ENCODE results near the gene SLC6A6.

SLC6A6 gene

DNA sequence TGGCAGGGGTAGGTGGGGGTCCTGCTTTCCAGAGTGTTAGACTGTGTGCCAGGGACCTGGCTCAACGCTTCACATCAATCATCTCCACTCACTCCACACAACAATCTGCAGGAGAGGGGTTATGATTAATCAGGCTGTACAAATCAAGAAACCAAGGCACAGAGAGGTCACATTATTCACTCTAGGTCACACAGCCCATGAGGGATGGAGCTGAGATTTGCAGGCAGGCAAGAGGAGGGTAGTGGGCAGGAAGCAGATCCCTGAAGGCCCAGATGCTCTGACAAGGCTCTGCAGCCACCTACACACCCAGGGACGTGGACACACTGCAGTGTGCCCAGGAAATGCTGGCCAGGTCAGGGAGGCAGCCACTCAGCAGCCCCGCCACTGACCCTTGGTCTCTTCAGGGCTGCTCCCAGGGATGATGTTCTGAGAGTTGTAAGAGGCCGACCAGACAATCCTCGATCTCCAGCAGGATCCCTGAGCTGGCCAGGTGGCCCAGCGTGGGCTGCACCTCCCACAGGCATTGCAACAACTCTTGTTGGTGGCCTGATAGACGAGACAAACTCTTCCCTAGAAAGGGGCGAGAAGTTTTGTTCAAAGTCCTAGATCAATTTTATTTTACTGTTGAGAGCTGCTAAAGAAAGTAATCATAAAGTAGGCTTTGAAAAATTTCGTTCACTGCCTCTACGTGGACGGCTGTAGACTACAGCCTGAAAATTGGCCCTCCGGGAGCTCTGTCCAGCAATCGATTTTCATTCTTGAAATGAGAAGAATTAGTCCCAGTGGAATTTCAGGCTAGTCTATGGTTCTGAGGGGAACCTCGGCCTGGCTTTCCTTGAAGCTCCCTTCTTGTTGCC, 4.2 kb upstream of the SLC6A6 start:
- no peak overlapping the region for H3K4me2 ChIP-seq (ENCODE audit: low read length, poor library complexity, severe bottlenecking)
- no peaks in the 10 kb centered on the region for H3K36me3 ChIP-seq (ENCODE audit: control insufficient read depth in 1 of 2, insufficient read depth in 2 of 2, low read depth in 1 of 2, low read length in 2 of 2)
- no peak overlapping the region for H3K18ac ChIP-seq (ENCODE audit: low read depth in 1 of 2, low read length in 2 of 2)
- no peak overlapping the region for H2BK15ac ChIP-seq (ENCODE audit: low read depth, poor library complexity, severe bottlenecking)
- H3K4ac ChIP-seq (ENCODE audit: low read depth in 1 of 2, low read length in 2 of 2) = no peak overlapping the region
- H3K9me3 ChIP-seq (ENCODE audit: control insufficient read depth, low read length) = no peaks in the 10 kb centered on the region
- no peak for DNase-seq
- H3K23ac ChIP-seq (ENCODE audit: low read length in 2 of 2) = no peak overlapping the region
- no peak overlapping the region for H2AK5ac ChIP-seq (ENCODE audit: low read length, severe bottlenecking)
- WGBS = 77% methylated on average over 13 of the region's 14 CpGs
- H3K27ac ChIP-seq (ENCODE audit: low read length, poor library complexity, severe bottlenecking) = no peak overlapping the region
- no peak overlapping the region for H3K14ac ChIP-seq (ENCODE audit: low read length in 2 of 2)
- H2BK120ac ChIP-seq (ENCODE audit: low read depth, low read length) = no peak overlapping the region
- no peak overlapping the region for H2BK5ac ChIP-seq (ENCODE audit: low read depth, low read length, poor library complexity, severe bottlenecking)
- peaks cover 0 to 7% of the 10 kb centered on the region in 2 experiments for H3K27me3 ChIP-seq (ENCODE audit: control insufficient read depth in 1 of 2, insufficient read depth in 1 of 2, low read length in 2 of 2)
- no peaks in the 10 kb centered on the region for H3K79me1 ChIP-seq (replicated peaks; ENCODE audit: low read length, poor library complexity, severe bottlenecking)
- no peak overlapping the region for H3K4me3 ChIP-seq (ENCODE audit: insufficient read depth in 1 of 2, low read depth in 1 of 2, low read length in 2 of 2)
- H2AFZ ChIP-seq (ENCODE audit: low read depth, low read length) = no peak overlapping the region
- H4K8ac ChIP-seq (ENCODE audit: low read length) = no peak overlapping the region
- H2BK12ac ChIP-seq (ENCODE audit: low read length in 2 of 2) = no peak overlapping the region
- no peak overlapping the region for H4K91ac ChIP-seq (ENCODE audit: low read length)
- H3K4me1 ChIP-seq (ENCODE audit: control insufficient read depth, insufficient read depth, low read depth, low read length) = peaks cover 28% of the 10 kb centered on the region
- H3K9ac ChIP-seq (ENCODE audit: low read length) = no peak overlapping the region

DNA sequence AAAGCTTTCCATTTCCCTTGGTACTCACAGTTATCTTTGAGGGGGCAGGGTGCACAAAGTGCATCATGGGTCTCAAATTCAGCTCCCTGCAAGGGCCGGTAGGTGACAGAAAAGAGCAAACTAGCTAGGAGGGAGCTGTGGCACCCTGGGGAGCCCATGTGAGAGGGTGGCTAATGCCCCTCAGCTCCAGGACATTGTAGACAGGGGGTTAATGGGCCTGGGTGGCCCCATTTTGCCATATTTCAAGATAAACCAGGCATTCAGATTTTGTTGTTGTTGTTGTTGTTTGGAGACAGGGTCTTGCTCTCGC, 3.7 kb upstream of the SLC6A6 start:
- Histone ChIP-seq H3K27me3 (ENCODE audit: control insufficient read depth in 1 of 2, insufficient read depth in 1 of 2, low read length in 2 of 2) (peaks cover 0 to 7% of the 10 kb centered on the region in 2 experiments), H3K79me1 (replicated peaks; ENCODE audit: low read length, poor library complexity, severe bottlenecking) (no peaks in the 10 kb centered on the region), H2BK15ac (ENCODE audit: low read depth, poor library complexity, severe bottlenecking) (no peak overlapping the region), H3K4me3 (ENCODE audit: insufficient read depth in 1 of 2, low read depth in 1 of 2, low read length in 2 of 2) (no peak overlapping the region), H3K9ac (ENCODE audit: low read length) (no peak overlapping the region), H3K9me3 (ENCODE audit: control insufficient read depth, low read length) (no peaks in the 10 kb centered on the region), H2BK12ac (ENCODE audit: low read length in 2 of 2) (no peak overlapping the region), H2AFZ (ENCODE audit: low read depth, low read length) (no peak overlapping the region), H3K4me2 (ENCODE audit: low read length, poor library complexity, severe bottlenecking) (no peak overlapping the region), H4K91ac (ENCODE audit: low read length) (no peak overlapping the region), H3K18ac (ENCODE audit: low read depth in 1 of 2, low read length in 2 of 2) (no peak overlapping the region), H3K4me1 (ENCODE audit: control insufficient read depth, insufficient read depth, low read depth, low read length) (peaks cover 25% of the 10 kb centered on the region), H2BK5ac (ENCODE audit: low read depth, low read length, poor library complexity, severe bottlenecking) (no peak overlapping the region), H3K4ac (ENCODE audit: low read depth in 1 of 2, low read length in 2 of 2) (no peak overlapping the region), H2BK120ac (ENCODE audit: low read depth, low read length) (no peak overlapping the region), H3K36me3 (ENCODE audit: control insufficient read depth in 1 of 2, insufficient read depth in 2 of 2, low read depth in 1 of 2, low read length in 2 of 2) (no peaks in the 10 kb centered on the region), H3K27ac (ENCODE audit: low read length, poor library complexity, severe bottlenecking) (no peak overlapping the region), H3K14ac (ENCODE audit: low read length in 2 of 2) (no peak overlapping the region), H3K23ac (ENCODE audit: low read length in 2 of 2) (no peak overlapping the region), H2AK5ac (ENCODE audit: low read length, severe bottlenecking) (no peak overlapping the region), H4K8ac (ENCODE audit: low read length) (no peak overlapping the region)
- WGBS = 88% methylated on average over 2 of the region's 2 CpGs
- no peak for DNase-seq

DNA sequence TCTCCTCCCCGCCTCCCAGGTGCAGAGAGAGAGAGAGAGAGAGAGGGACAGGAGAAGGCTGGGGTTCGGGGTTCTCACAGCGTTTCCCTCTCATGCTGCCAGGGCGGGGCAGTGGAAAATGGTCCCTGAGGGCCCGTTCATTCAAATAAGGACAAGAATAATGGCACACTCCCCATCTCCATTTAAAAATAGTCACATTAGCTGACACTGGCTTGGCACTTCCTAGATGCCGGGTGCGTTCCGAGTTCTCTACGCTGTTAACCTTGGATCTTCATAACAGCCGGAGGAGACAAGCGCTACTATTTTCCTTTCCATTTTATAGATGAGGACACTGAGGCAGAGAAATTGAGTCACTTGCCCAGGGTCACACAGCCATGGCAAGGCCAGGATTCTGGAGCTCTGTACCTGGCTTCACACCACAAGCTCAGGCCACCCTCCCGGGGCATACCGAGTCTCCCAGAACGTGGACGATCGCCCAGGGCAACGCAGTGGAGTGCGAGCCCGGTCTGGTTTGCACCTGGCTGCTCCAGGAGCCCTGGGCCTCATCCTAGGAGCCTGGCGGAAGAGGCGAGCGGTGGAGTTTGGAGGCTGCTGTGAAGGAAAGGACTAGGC, 608 bp upstream of the SLC6A6 start:
- no peaks in the 10 kb centered on the region for H3K79me1 ChIP-seq (replicated peaks; ENCODE audit: low read length, poor library complexity, severe bottlenecking)
- peak overlapping the region; percentile 33 for H3K27ac ChIP-seq (ENCODE audit: low read length, poor library complexity, severe bottlenecking)
- H3K36me3 ChIP-seq (ENCODE audit: control insufficient read depth in 1 of 2, insufficient read depth in 2 of 2, low read depth in 1 of 2, low read length in 2 of 2) = peaks cover 0 to 5% of the 10 kb centered on the region in 2 experiments
- peak overlapping the region; percentile 46 for H2AFZ ChIP-seq (ENCODE audit: low read depth, low read length)
- H3K14ac ChIP-seq (ENCODE audit: low read length in 2 of 2) = peak overlapping the region in 1 of 2 experiments; percentile 73
- 53% methylated on average over 21 of the region's 22 CpGs for WGBS
- H3K27me3 ChIP-seq (ENCODE audit: control insufficient read depth in 1 of 2, insufficient read depth in 1 of 2, low read length in 2 of 2) = peaks cover 0 to 4% of the 10 kb centered on the region in 2 experiments
- DNase-seq = no peak
- peak overlapping the region; percentile 21 for H2AK5ac ChIP-seq (ENCODE audit: low read length, severe bottlenecking)
- peak overlapping the region; percentile 61 for H2BK15ac ChIP-seq (ENCODE audit: low read depth, poor library complexity, severe bottlenecking)
- H3K9me3 ChIP-seq (ENCODE audit: control insufficient read depth, low read length) = no peaks in the 10 kb centered on the region
- peak overlapping the region; percentile 63 for H3K9ac ChIP-seq (ENCODE audit: low read length)
- peak overlapping the region; percentile 82 for H4K8ac ChIP-seq (ENCODE audit: low read length)
- H2BK12ac ChIP-seq (ENCODE audit: low read length in 2 of 2) = peak overlapping the region in 1 of 2 experiments; percentile 94
- H3K23ac ChIP-seq (ENCODE audit: low read length in 2 of 2) = no peak overlapping the region
- H3K4me3 ChIP-seq (ENCODE audit: insufficient read depth in 1 of 2, low read depth in 1 of 2, low read length in 2 of 2) = peak overlapping the region; percentile 39 to 74
- no peak overlapping the region for H2BK120ac ChIP-seq (ENCODE audit: low read depth, low read length)
- H3K4me2 ChIP-seq (ENCODE audit: low read length, poor library complexity, severe bottlenecking) = peak overlapping the region; percentile 46
- H3K4ac ChIP-seq (ENCODE audit: low read depth in 1 of 2, low read length in 2 of 2) = peak overlapping the region in 1 of 2 experiments; percentile 77
- peaks cover 37% of the 10 kb centered on the region for H3K4me1 ChIP-seq (ENCODE audit: control insufficient read depth, insufficient read depth, low read depth, low read length)
- peak overlapping the region; percentile 77 to 89 for H3K18ac ChIP-seq (ENCODE audit: low read depth in 1 of 2, low read length in 2 of 2)
- peak overlapping the region; percentile 68 for H2BK5ac ChIP-seq (ENCODE audit: low read depth, low read length, poor library complexity, severe bottlenecking)
- H4K91ac ChIP-seq (ENCODE audit: low read length) = peak overlapping the region; percentile 74

DNA sequence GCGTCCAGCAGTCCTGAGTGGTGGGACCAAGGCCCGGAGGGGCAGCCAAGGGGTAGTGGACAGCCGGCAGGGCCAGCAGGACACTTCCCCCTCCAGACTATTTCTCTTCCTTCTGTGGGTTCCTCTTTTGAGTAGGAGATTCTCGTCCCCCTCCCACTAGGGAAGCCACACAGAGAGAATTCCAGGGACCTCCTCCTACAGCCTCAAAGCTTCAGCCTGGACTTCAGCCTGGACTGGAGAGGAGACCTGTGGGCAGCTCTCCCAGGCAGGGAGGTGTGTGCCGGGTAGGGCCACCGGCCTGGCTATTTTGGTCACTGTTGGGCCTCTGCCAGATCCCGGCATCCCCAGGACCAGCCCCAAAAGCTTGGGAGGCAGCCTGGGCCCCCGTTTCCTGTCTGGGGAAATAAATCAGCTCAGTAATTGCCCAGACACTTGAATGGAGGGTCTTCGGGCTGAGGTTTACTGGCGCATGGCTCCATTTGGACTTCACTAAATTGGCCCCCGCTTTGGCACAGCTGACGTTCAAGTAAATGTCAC, 1.3 kb downstream of the SLC6A6 start:
- Histone ChIP-seq H3K79me1 (replicated peaks; ENCODE audit: low read length, poor library complexity, severe bottlenecking) (no peaks in the 10 kb centered on the region), H4K91ac (ENCODE audit: low read length) (no peak overlapping the region)
- 1% methylated on average over 12 of the region's 12 CpGs for WGBS

More for the DNA sequence above, 1.3 kb downstream of the SLC6A6 start:
- H3K4ac ChIP-seq (ENCODE audit: low read depth in 1 of 2, low read length in 2 of 2) = peak overlapping the region; percentile 1 to 27
- H3K4me2 ChIP-seq (ENCODE audit: low read length, poor library complexity, severe bottlenecking) = peak overlapping the region; percentile 77
- H3K27me3 ChIP-seq (ENCODE audit: control insufficient read depth in 1 of 2, insufficient read depth in 1 of 2, low read length in 2 of 2) = peaks cover 0 to 4% of the 10 kb centered on the region in 2 experiments
- H2BK15ac ChIP-seq (ENCODE audit: low read depth, poor library complexity, severe bottlenecking) = peak overlapping the region; percentile 73
- H3K4me1 ChIP-seq (ENCODE audit: control insufficient read depth, insufficient read depth, low read depth, low read length) = peaks cover 31% of the 10 kb centered on the region
- peaks cover 0 to 7% of the 10 kb centered on the region in 2 experiments for H3K36me3 ChIP-seq (ENCODE audit: control insufficient read depth in 1 of 2, insufficient read depth in 2 of 2, low read depth in 1 of 2, low read length in 2 of 2)
- H2AFZ ChIP-seq (ENCODE audit: low read depth, low read length) = no peak overlapping the region
- peak overlapping the region; percentile 75 to 93 for H3K18ac ChIP-seq (ENCODE audit: low read depth in 1 of 2, low read length in 2 of 2)
- H2BK12ac ChIP-seq (ENCODE audit: low read length in 2 of 2) = peak overlapping the region in 1 of 2 experiments; percentile 2
- no peaks in the 10 kb centered on the region for H3K9me3 ChIP-seq (ENCODE audit: control insufficient read depth, low read length)
- H4K8ac ChIP-seq (ENCODE audit: low read length) = no peak overlapping the region
- peak overlapping the region; percentile 55 for H3K27ac ChIP-seq (ENCODE audit: low read length, poor library complexity, severe bottlenecking)
- H3K14ac ChIP-seq (ENCODE audit: low read length in 2 of 2) = peak overlapping the region in 1 of 2 experiments; percentile 92
- H3K9ac ChIP-seq (ENCODE audit: low read length) = peak overlapping the region; percentile 85
- peak overlapping the region; percentile 78 to 97 for H3K4me3 ChIP-seq (ENCODE audit: insufficient read depth in 1 of 2, low read depth in 1 of 2, low read length in 2 of 2)
- peak overlapping the region in 1 of 2 experiments; percentile 1 for H3K23ac ChIP-seq (ENCODE audit: low read length in 2 of 2)
- H2BK5ac ChIP-seq (ENCODE audit: low read depth, low read length, poor library complexity, severe bottlenecking) = no peak overlapping the region
- H2AK5ac ChIP-seq (ENCODE audit: low read length, severe bottlenecking) = no peak overlapping the region
- no peak overlapping the region for H2BK120ac ChIP-seq (ENCODE audit: low read depth, low read length)
- peak; percentile 52 for DNase-seq
